ENCODE results near the gene ADRA2C. TPM values are rescaled to one million over a fixed set of nuclear protein-coding genes. Genes with fewer than 3 reads are reported as not detected.

Gene ADRA2C
- total RNA-seq, 2 experiments from 2014 or later = 0.21 TPM; not detected in 1

DNA sequence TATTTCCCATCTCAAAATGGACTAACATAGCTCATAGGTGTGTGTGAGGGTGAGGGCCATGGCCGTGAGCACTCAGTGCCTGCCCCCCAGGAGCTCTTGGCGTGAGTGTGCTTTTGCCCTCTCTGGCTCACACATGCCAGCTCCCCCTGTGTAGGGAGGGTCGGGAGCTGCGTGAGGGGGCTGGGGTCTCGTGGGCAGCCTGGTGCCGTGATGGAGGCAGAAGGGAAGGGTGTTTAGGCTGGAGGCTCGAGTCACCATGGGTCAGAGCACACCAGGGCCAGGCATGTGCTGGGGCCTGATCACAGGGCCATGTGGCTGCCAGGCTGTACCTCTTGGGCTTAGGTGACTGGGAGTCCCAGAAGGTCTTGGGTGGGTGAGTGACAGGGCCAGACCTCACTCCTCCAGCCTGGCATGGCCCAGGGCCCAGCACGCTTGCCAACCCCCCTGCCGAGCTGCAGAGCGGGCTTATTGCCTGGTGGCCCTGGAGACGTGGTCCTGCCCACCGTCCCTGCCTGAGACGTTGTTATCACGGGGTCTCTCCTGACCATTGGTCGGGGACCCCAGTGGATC, 44.0 kb downstream of the ADRA2C start:
- H3K4me3 ChIP-seq (ENCODE audit: low read depth, low read length, poor library complexity, severe bottlenecking) = no peak overlapping the region
- POLR2A ChIA-PET = no interaction called here
- BruUV-seq (replicated peaks) = no TSS peak

DNA sequence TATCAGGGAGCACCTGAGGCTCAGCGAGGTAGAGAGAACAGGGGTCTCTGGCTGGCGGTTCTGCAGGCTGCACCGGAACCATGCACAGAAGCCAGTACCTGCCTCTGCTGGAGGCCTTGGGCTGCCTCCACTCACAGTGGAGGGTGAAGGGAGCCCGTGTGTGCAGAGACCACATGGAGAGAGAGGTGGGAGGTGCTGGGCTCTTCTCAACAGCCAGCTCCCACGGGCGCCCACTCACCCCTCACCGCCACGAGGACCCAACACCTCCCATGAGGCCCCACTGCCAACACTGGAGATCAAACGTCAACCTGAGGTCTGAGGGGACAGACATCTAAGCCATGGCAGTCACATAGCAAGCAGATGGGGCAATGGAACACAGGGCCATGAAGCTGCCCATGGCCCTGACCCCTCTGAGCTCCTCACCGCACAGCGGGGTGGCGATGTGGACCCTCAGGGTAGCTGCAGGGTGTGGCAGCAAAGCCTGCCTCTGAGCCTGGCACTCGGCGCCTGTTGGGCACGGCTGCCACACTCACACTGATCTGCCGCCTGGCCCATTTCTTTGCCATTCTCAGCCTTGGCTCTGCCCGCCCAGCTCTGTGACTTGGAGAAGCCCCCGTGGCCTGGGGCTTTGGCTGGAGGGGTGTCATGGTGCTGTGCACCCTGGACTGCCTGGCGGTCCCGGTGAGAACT, 44.8 kb downstream of the ADRA2C start:
- no peak for TF ChIP-seq EZH2phosphoT487 (IDR thresholded peaks at IDR 0.05; ENCODE audit: borderline replicate concordance, low read depth, low read length)
- TF ChIP-seq, protein P1, sequence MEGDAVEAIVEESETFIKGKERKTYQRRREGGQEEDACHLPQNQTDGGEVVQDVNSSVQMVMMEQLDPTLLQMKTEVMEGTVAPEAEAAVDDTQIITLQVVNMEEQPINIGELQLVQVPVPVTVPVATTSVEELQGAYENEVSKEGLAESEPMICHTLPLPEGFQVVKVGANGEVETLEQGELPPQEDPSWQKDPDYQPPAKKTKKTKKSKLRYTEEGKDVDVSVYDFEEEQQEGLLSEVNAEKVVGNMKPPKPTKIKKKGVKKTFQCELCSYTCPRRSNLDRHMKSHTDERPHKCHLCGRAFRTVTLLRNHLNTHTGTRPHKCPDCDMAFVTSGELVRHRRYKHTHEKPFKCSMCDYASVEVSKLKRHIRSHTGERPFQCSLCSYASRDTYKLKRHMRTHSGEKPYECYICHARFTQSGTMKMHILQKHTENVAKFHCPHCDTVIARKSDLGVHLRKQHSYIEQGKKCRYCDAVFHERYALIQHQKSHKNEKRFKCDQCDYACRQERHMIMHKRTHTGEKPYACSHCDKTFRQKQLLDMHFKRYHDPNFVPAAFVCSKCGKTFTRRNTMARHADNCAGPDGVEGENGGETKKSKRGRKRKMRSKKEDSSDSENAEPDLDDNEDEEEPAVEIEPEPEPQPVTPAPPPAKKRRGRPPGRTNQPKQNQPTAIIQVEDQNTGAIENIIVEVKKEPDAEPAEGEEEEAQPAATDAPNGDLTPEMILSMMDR (conservative IDR thresholded peaks at IDR 0.05; ENCODE audit: low read length) = no peak
- no peaks in the 10 kb centered on the region for H3K4me1 ChIP-seq (ENCODE audit: insufficient read depth, low read length, poor library complexity, severe bottlenecking)
- no peaks in the 10 kb centered on the region for H3K36me3 ChIP-seq (ENCODE audit: insufficient read depth, low read length)

More for the DNA sequence above, 44.0 kb downstream of the ADRA2C start:
- Histone ChIP-seq H3K27ac (ENCODE audit: low read depth, low read length, poor library complexity, severe bottlenecking) (no peak overlapping the region), H3K79me2 (ENCODE audit: insufficient read depth, low read depth, low read length) (no peaks in the 10 kb centered on the region), H3K9me3 (ENCODE audit: low read length) (no peaks in the 10 kb centered on the region), H3K4me2 (ENCODE audit: low read length) (no peak overlapping the region), H4K20me1 (ENCODE audit: insufficient read depth, low read length) (no peaks in the 10 kb centered on the region), H2AFZ (ENCODE audit: low read length) (no peak overlapping the region), H3K36me3 (ENCODE audit: insufficient read depth, low read length) (no peaks in the 10 kb centered on the region), H3K9me2 (ENCODE audit: insufficient read depth, low read length) (no peaks in the 10 kb centered on the region), H3K4me1 (ENCODE audit: insufficient read depth, low read length, poor library complexity, severe bottlenecking) (no peaks in the 10 kb centered on the region)
- no peak for DNase-seq (ENCODE audit: low spot score)
- CTCF ChIA-PET (ENCODE audit: unreplicated experiment) = no interaction called here
- intact Hi-C loops (cut with micrococcal nuclease; ENCODE audit: unreplicated experiment) = no loop called here
- TF ChIP-seq, protein P1 (conservative IDR thresholded peaks at IDR 0.05; ENCODE audit: low read length) = no peak
- TF ChIP-seq EZH2phosphoT487 (IDR thresholded peaks at IDR 0.05; ENCODE audit: borderline replicate concordance, low read depth, low read length) = no peak

DNA sequence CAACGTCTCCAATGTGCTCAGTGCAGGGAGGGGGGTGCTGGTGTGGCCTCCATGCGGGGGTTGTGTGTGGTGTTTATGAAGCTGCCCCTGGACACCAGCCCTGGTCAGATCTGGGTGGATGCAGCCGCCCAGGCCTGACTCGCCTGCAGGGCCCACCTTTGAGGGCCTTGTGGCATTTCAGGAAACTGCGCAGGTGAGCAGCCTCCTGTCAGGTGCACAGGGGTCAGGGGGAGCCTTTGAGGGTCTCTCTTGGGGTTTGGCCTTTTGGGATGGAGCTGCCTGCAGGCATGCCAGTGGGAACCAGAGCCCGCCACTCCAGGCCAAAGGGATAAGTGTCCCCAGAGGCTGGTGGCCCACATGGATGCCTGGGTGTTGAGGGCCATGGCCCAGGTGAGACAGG, 45.4 kb downstream of the ADRA2C start:
- intact Hi-C loops (cut with micrococcal nuclease; ENCODE audit: unreplicated experiment) = no loop called here
- Histone ChIP-seq H4K20me1 (ENCODE audit: insufficient read depth, low read length) (no peaks in the 10 kb centered on the region), H2AFZ (ENCODE audit: low read length) (no peak overlapping the region), H3K9me2 (ENCODE audit: insufficient read depth, low read length) (no peaks in the 10 kb centered on the region), H3K27ac (ENCODE audit: low read depth, low read length, poor library complexity, severe bottlenecking) (no peak overlapping the region), H3K4me1 (ENCODE audit: insufficient read depth, low read length, poor library complexity, severe bottlenecking) (no peaks in the 10 kb centered on the region), H3K4me2 (ENCODE audit: low read length) (no peak overlapping the region), H3K36me3 (ENCODE audit: insufficient read depth, low read length) (no peaks in the 10 kb centered on the region), H3K79me2 (ENCODE audit: insufficient read depth, low read depth, low read length) (no peaks in the 10 kb centered on the region), H3K4me3 (ENCODE audit: low read depth, low read length, poor library complexity, severe bottlenecking) (no peak overlapping the region), H3K9me3 (ENCODE audit: low read length) (no peaks in the 10 kb centered on the region)
- no TSS peak for BruUV-seq (replicated peaks)
- no peak for DNase-seq (ENCODE audit: low spot score)
- POLR2A ChIA-PET = no interaction called here
- CTCF ChIA-PET (ENCODE audit: unreplicated experiment) = no interaction called here
- TF ChIP-seq, protein P1 (conservative IDR thresholded peaks at IDR 0.05; ENCODE audit: low read length) = no peak
- no peak for TF ChIP-seq EZH2phosphoT487 (IDR thresholded peaks at IDR 0.05; ENCODE audit: borderline replicate concordance, low read depth, low read length)

More for the DNA sequence above, 44.8 kb downstream of the ADRA2C start:
- POLR2A ChIA-PET = no interaction called here
- CTCF ChIA-PET (ENCODE audit: unreplicated experiment) = no interaction called here
- no peak overlapping the region for H2AFZ ChIP-seq (ENCODE audit: low read length)
- no peaks in the 10 kb centered on the region for H4K20me1 ChIP-seq (ENCODE audit: insufficient read depth, low read length)
- BruUV-seq (replicated peaks) = no TSS peak
- DNase-seq (ENCODE audit: low spot score) = no peak
- no peak overlapping the region for H3K4me3 ChIP-seq (ENCODE audit: low read depth, low read length, poor library complexity, severe bottlenecking)
- no peak overlapping the region for H3K27ac ChIP-seq (ENCODE audit: low read depth, low read length, poor library complexity, severe bottlenecking)
- no peaks in the 10 kb centered on the region for H3K9me3 ChIP-seq (ENCODE audit: low read length)
- no peaks in the 10 kb centered on the region for H3K79me2 ChIP-seq (ENCODE audit: insufficient read depth, low read depth, low read length)
- no peaks in the 10 kb centered on the region for H3K9me2 ChIP-seq (ENCODE audit: insufficient read depth, low read length)
- intact Hi-C loops (cut with micrococcal nuclease; ENCODE audit: unreplicated experiment) = no loop called here
- H3K4me2 ChIP-seq (ENCODE audit: low read length) = no peak overlapping the region

Measured in OCI-LY7 (cell line).